IMR-90 (cell line): Measurements from ENCODE around the gene TPT1. TPM values are rescaled to one million over a fixed set of nuclear protein-coding genes. Genes with fewer than 3 reads are reported as not detected.

Experiments used
- ATAC-seq: fragments of 200-7000 bp; cut with Tn5 transposase; 2 replicates; pipeline ENCODE4 v1.9.1; 2020; ENCODE audit warnings: low read depth, mild to moderate bottlenecking, moderate library complexity
- BruUV-seq: library from RNA; stranded (reverse); fragments of 400-500 nt; replicated peaks from 2 replicates; lab custom pipeline; 2021; lab: Mats Ljungman, UMichigan
- CTCF ChIA-PET: fragments of 300-600 bp; formaldehyde crosslinking; extraction: SDS; loops from one replicate; lab custom pipeline; 2021; ENCODE audit warnings: antibody characterized with exemption; lab: Yijun Ruan, JAX
- POLR2A ChIA-PET: fragments of 300-600 bp; sonication (Branson Sonifier 250); formaldehyde crosslinking; loops from one replicate; lab custom pipeline; 2022; ENCODE audit warnings: antibody characterized with exemption; ENCODE audit not compliant: unreplicated experiment; lab: Charles Lee
- DNase-seq: peaks from one replicate; pipeline ENCODE4 v3.0.0; 2013
- H2AFZ ChIP-seq: replicated peaks from 2 replicates; pipeline ENCODE3; 2013; ENCODE audit warnings: low read length, mild to moderate bottlenecking; ENCODE audit not compliant: poor library complexity
- H2AK5ac ChIP-seq: 2 replicates; pipeline ENCODE4 v1.6.1; 2013; ENCODE audit warnings: low read depth, low read length, inconsistent platforms
- H2AK9ac ChIP-seq: replicated peaks from 2 replicates; pipeline ENCODE3; 2013; ENCODE audit warnings: mild to moderate bottlenecking, low read depth, low read length, moderate library complexity; ENCODE audit not compliant: poor library complexity
- H2BK120ac ChIP-seq: 2 replicates; pipeline ENCODE4 v1.6.1; 2013; ENCODE audit warnings: low read depth, low read length, inconsistent platforms
- H2BK15ac ChIP-seq: 3 replicates; pipeline ENCODE4 v1.6.1; 2013; ENCODE audit warnings: low read depth, low read length, inconsistent platforms
- H2BK20ac ChIP-seq: 2 replicates; pipeline ENCODE4 v1.6.1; 2013; ENCODE audit warnings: low read depth, mild to moderate bottlenecking, inconsistent platforms, low read length, moderate library complexity
- H2BK5ac ChIP-seq: 2 replicates; pipeline ENCODE4 v1.6.1; 2013; ENCODE audit warnings: mild to moderate bottlenecking, low read depth, low read length, inconsistent platforms; ENCODE audit not compliant: poor library complexity, severe bottlenecking
- H3K14ac ChIP-seq: replicated peaks from 2 replicates; pipeline ENCODE4 v1.6.1; 2013; ENCODE audit warnings: low read depth, low read length, inconsistent platforms
- H3K18ac ChIP-seq: 2 replicates; pipeline ENCODE4 v1.6.1; 2013; ENCODE audit warnings: low read depth, low read length, control low read depth
- H3K23ac ChIP-seq: 2 replicates; pipeline ENCODE4 v1.6.1; 2013; ENCODE audit warnings: low read depth, low read length, inconsistent platforms
- H3K27ac ChIP-seq: 2 replicates; pipeline ENCODE4 v1.5.1; 2013; ENCODE audit warnings: mild to moderate bottlenecking, control low read depth, low read length; ENCODE audit not compliant: insufficient read depth
- H3K27me3 ChIP-seq: 2 replicates; pipeline ENCODE4 v1.6.1; 2013; ENCODE audit warnings: low read length; ENCODE audit not compliant: control insufficient read depth, insufficient read depth
- H3K36me3 ChIP-seq: 2 replicates; pipeline ENCODE4 v1.6.1; 2013; ENCODE audit warnings: low read length, mixed read lengths; ENCODE audit not compliant: control insufficient read depth, insufficient read depth
- H3K4ac ChIP-seq: 2 replicates; pipeline ENCODE4 v1.6.1; 2013; ENCODE audit warnings: low read depth, low read length, inconsistent platforms
- H3K4me1 ChIP-seq: 2 replicates; pipeline ENCODE4 v1.6.1; 2013; ENCODE audit warnings: low read length, mixed read lengths; ENCODE audit not compliant: control insufficient read depth, insufficient read depth
- H3K4me2 ChIP-seq: 2 replicates; pipeline ENCODE4 v1.6.1; 2013; ENCODE audit warnings: low read depth, mild to moderate bottlenecking, control low read depth, low read length, moderate library complexity
- H3K4me3 ChIP-seq: 2 replicates; pipeline ENCODE4 v1.5.1; 2013; ENCODE audit warnings: low read depth, mild to moderate bottlenecking, control low read depth, low read length, moderate library complexity; ENCODE audit not compliant: insufficient read depth
- H3K56ac ChIP-seq: 2 replicates; pipeline ENCODE4 v1.6.1; 2013; ENCODE audit warnings: low read length, inconsistent platforms; ENCODE audit not compliant: insufficient read depth; ENCODE audit errors: extremely low read depth
- H3K79me1 ChIP-seq, 2 experiments: 2 replicates each; pipeline ENCODE4 v1.6.1; 2013; ENCODE audit warnings: low read length in 2 of 2, inconsistent platforms in 1 of 2, low read depth in 1 of 2
- H3K9ac ChIP-seq: 2 replicates; pipeline ENCODE4 v1.6.1; 2013; ENCODE audit warnings: low read depth, low read length, control low read depth
- H3K9me1 ChIP-seq: 2 replicates; pipeline ENCODE4 v1.6.1; 2013; ENCODE audit warnings: low read length, inconsistent platforms; ENCODE audit not compliant: insufficient read depth
- H3K9me3 ChIP-seq: 2 replicates; pipeline ENCODE4 v1.6.1; 2013; ENCODE audit warnings: low read length; ENCODE audit not compliant: control insufficient read depth, insufficient read depth
- H4K20me1 ChIP-seq: 2 replicates; pipeline ENCODE4 v1.6.1; 2013; ENCODE audit warnings: low read length, inconsistent platforms; ENCODE audit not compliant: insufficient read depth
- H4K5ac ChIP-seq: 2 replicates; pipeline ENCODE4 v1.6.1; 2013; ENCODE audit warnings: mild to moderate bottlenecking, low read depth, low read length, control low read depth
- H4K8ac ChIP-seq, 2 experiments: 2 replicates each; pipeline ENCODE4 v1.6.1; 2013; ENCODE audit warnings: low read depth in 2 of 2, low read length in 2 of 2, control low read depth in 1 of 2, inconsistent platforms in 1 of 2
- H4K91ac ChIP-seq: 2 replicates; pipeline ENCODE4 v1.6.1; 2013; ENCODE audit warnings: low read depth, low read length, inconsistent platforms; ENCODE audit not compliant: insufficient read depth
- CEBPB ChIP-seq: IDR thresholded peaks from 2 replicates; pipeline ENCODE4 v1.6.1; 2012; ENCODE audit warnings: low read depth, low read length, improper control_type of control experiment
- CHD1 ChIP-seq: IDR thresholded peaks from 2 replicates; pipeline ENCODE4 v1.6.1; 2012; ENCODE audit warnings: low read depth, low read length, improper control_type of control experiment
- CTCF ChIP-seq: conservative IDR thresholded peaks from 2 replicates; pipeline ENCODE4 v1.5.1; 2012; ENCODE audit warnings: mild to moderate bottlenecking, low read depth, low read length, improper control_type of control experiment
- ELK1 ChIP-seq: fragments of 150-350 bp; IDR thresholded peaks from 2 replicates; pipeline ENCODE4 v1.6.1; 2016; ENCODE audit warnings: low read depth, mild to moderate bottlenecking, low read length, moderate library complexity, borderline replicate concordance
- FOS ChIP-seq: fragments of 150-350 bp; IDR thresholded peaks from 2 replicates; pipeline ENCODE4 v1.6.1; 2016; ENCODE audit warnings: low read depth, low read length
- MAFK ChIP-seq: IDR thresholded peaks from 2 replicates; pipeline ENCODE4 v1.6.1; 2012; ENCODE audit warnings: low read depth, low read length, improper control_type of control experiment
- MAZ ChIP-seq: IDR thresholded peaks from 2 replicates; pipeline ENCODE4 v1.6.1; 2012; ENCODE audit warnings: low read depth, mild to moderate bottlenecking, low read length, improper control_type of control experiment, moderate library complexity, borderline replicate concordance
- MXI1 ChIP-seq: IDR thresholded peaks from 2 replicates; pipeline ENCODE4 v1.6.1; 2012; ENCODE audit warnings: low read depth, mild to moderate bottlenecking, low read length, moderate library complexity, borderline replicate concordance
- NFE2L2 ChIP-seq: fragments of 150-350 bp; IDR thresholded peaks from 2 replicates; pipeline ENCODE4 v1.6.1; 2016; ENCODE audit warnings: low read depth, mild to moderate bottlenecking, low read length
- POLR2A ChIP-seq: IDR thresholded peaks from 2 replicates; pipeline ENCODE4 v1.6.1; 2012; ENCODE audit warnings: mild to moderate bottlenecking, low read depth, low read length
- RCOR1 ChIP-seq: IDR thresholded peaks from 2 replicates; pipeline ENCODE4 v1.6.1; 2012; ENCODE audit warnings: mild to moderate bottlenecking, low read length, improper control_type of control experiment; ENCODE audit not compliant: insufficient replicate concordance
- SMC3 ChIP-seq: fragments of 150-350 bp; IDR thresholded peaks from 2 replicates; pipeline ENCODE4 v1.6.1; 2016; ENCODE audit warnings: low read depth, mild to moderate bottlenecking, antibody characterized with exemption, low read length, moderate library complexity
- USF2 ChIP-seq: fragments of 150-350 bp; IDR thresholded peaks from 2 replicates; pipeline ENCODE4 v1.6.1; 2017; ENCODE audit warnings: mild to moderate bottlenecking, antibody characterized with exemption, low read length, low read depth
- WGBS, 2 experiments: methylation state at CpG; one replicate each; pipeline versions ENCODE4 v1.1.5 to v1.1.7; 2013; ENCODE audit warnings: missing lambda C conversion rate in 2 of 2; ENCODE audit not compliant: insufficient read length in 1 of 2; ENCODE audit errors: extremely low coverage in 2 of 2; 5-methylcytosine and 5-hydroxymethylcytosine counted together
- dilution Hi-C: fragments of 300-500 bp; cut with HindIII; formaldehyde crosslinking; loops from one replicate; pipeline ENCODE4 v1.14.3; 2018; ENCODE audit warnings: low sequenced_read_pairs; ENCODE audit not compliant: unreplicated experiment
- in situ Hi-C: fragments of 300-500 bp; cut with MboI; formaldehyde crosslinking; loops from 3 replicates; pipeline ENCODE4 v1.14.3; 2019; ENCODE audit warnings: low sequenced_read_pairs, inconsistent platforms, mixed read lengths
- intact Hi-C: fragments of 100-400 bp; cut with micrococcal nuclease; formaldehyde crosslinking; loops from 2 replicates; pipeline ENCODE4 v1.10.0; 2022
- polyA plus RNA-seq, 3 experiments: library from polyadenylated mRNA; depleted of rRNA; stranded (reverse); fragments of >200 nt; gene quantifications; 2 replicates each; pipeline ENCODE4 v1.2.3, GENCODE V29; 2012; ENCODE audit warnings: low replicate concordance in 1 of 3
- total RNA-seq: library from RNA; depleted of rRNA; stranded (reverse); fragments of >200 nt; gene quantifications from 2 replicates; pipeline ENCODE4 v1.2.3, GENCODE V29; 2012

TPT1 gene
- total and polyA plus RNA-seq, 2 of the 4 experiments (the other 2 are of a cell fraction), result 1,663 to 2,665 TPM

- H3K9me3 ChIP-seq, result no peaks in the 10 kb centered on the region
- no peak overlapping the region for H3K4me2 ChIP-seq
- CTCF ChIA-PET, result no interaction called here
- H3K4me3 ChIP-seq, result no peak overlapping the region
- WGBS, 2 experiments, result no CpG with 5 or more reads among the region's 3 CpGs
- no peak overlapping the region for H4K8ac ChIP-seq
- H3K36me3 ChIP-seq, result peaks cover 3% of the 10 kb centered on the region
- H3K79me1 ChIP-seq, result no peaks in the 10 kb centered on the region
- intact Hi-C loops (no loop called here), dilution Hi-C loops (no loop called here), in situ Hi-C loops (no loop called here)
- no peak overlapping the region for H3K14ac ChIP-seq
- 0 out of 2 replicates have a peak, but pooled peaks cover 3% of the 10 kb centered on the region for H3K9me1 ChIP-seq
- POLR2A ChIA-PET, result no interaction called here
- H3K23ac ChIP-seq, result no peak overlapping the region
- no TSS peak for BruUV-seq
- no peak overlapping the region for H2AK9ac ChIP-seq
- H3K9ac ChIP-seq, result no peak overlapping the region
- no peak overlapping the region for H3K27ac ChIP-seq
- H2BK120ac ChIP-seq, result no peak overlapping the region
- no peak for ATAC-seq
- TF ChIP-seq RCOR1 (no peak), USF2 (no peak), SMC3 (no peak), CEBPB (no peak), CTCF (no peak), FOS (no peak), ELK1 (no peak), MAFK (no peak), CHD1 (no peak), POLR2A (no peak), MXI1 (no peak), NFE2L2 (no peak), MAZ (no peak)
- H2BK15ac ChIP-seq, result no peak overlapping the region
- H4K91ac ChIP-seq, result no peak overlapping the region
- H2AFZ ChIP-seq, result no peak overlapping the region
- H4K5ac ChIP-seq, result no peak overlapping the region
- H3K27me3 ChIP-seq, result no peaks in the 10 kb centered on the region
- H3K18ac ChIP-seq, result no peak overlapping the region
- H3K4ac ChIP-seq, result no peak overlapping the region
- no peak overlapping the region for H2BK20ac ChIP-seq
- H3K4me1 ChIP-seq, result no peaks in the 10 kb centered on the region; the same call in 1 of the 2 replicates
- no peak overlapping the region for H2AK5ac ChIP-seq
- H4K20me1 ChIP-seq, result no peaks in the 10 kb centered on the region
- DNase-seq, result no peak
- no peak overlapping the region for H3K56ac ChIP-seq
- H2BK5ac ChIP-seq, result no peak overlapping the region
Observed at GRCh38 chr13:45289936-45290563, 50.9 kb downstream of the TPT1 start.
